B cell (primary cell): Measurements from ENCODE around the gene RGS7. TPM values are rescaled to one million over a fixed set of nuclear protein-coding genes. Genes with fewer than 3 reads are reported as not detected.

Experiments
- ATAC-seq: fragments of 200-7000 bp; cut with Tn5 transposase; one replicate; pipeline ENCODE4 v1.10.0; 2021; ENCODE audit warnings: low read depth, mild to moderate bottlenecking, moderate number of reproducible peaks, moderate library complexity
- CTCF ChIA-PET: fragments of 350-600 bp; sonication (Branson Sonifier 250); formaldehyde crosslinking; loops from one replicate; lab custom pipeline; 2021; ENCODE audit warnings: antibody characterized with exemption, inconsistent platforms; lab: Charles Lee
- POLR2A ChIA-PET: fragments of 350-600 bp; sonication (Branson Sonifier 250); formaldehyde crosslinking; loops from one replicate; lab custom pipeline; 2021; ENCODE audit warnings: antibody characterized with exemption; lab: Charles Lee
- DNase-seq: peaks from one replicate; pipeline ENCODE4 v3.0.0; 2013
- H2AFZ ChIP-seq: 2 replicates; pipeline ENCODE4 v1.6.1; 2012; ENCODE audit warnings: mild to moderate bottlenecking, low read depth, low read length; ENCODE audit not compliant: insufficient read depth, poor library complexity, severe bottlenecking
- H3K27ac ChIP-seq, 2 donors: 1 replicate in 1 of 2; 2 replicates in 1 of 2; pipeline ENCODE4 v1.5.1; 2012 to 2013; ENCODE audit warnings: low read length in 2 of 2, mild to moderate bottlenecking in 2 of 2, moderate library complexity in 1 of 2
- H3K27me3 ChIP-seq, 4 experiments: fragments of 200-600 bp in 1 of 4; sonication (generic) in 1 of 4; replicated peaks in 1 of 4; 1 replicate in 2 of 4; 2 replicates in 2 of 4; pipeline versions ENCODE4 v1.6.1 to v1.7.0; 2013 to 2016; ENCODE audit warnings: low read length in 3 of 4, mild to moderate bottlenecking in 2 of 4, mixed read lengths in 1 of 4, moderate library complexity in 1 of 4; ENCODE audit not compliant: insufficient read depth in 4 of 4, control insufficient read depth in 3 of 4; ENCODE audit errors: control extremely low read depth in 1 of 4
- H3K36me3 ChIP-seq, 2 experiments: replicated peaks in 1 of 2; 1 replicate in 1 of 2; 2 replicates in 1 of 2; pipeline versions ENCODE4 v1.6.1 to v1.7.1; 2013; ENCODE audit warnings: low read length in 1 of 2; ENCODE audit not compliant: insufficient read depth in 2 of 2, control insufficient read depth in 1 of 2; ENCODE audit errors: control extremely low read depth in 1 of 2, extremely low read depth in 1 of 2
- H3K4me1 ChIP-seq, 2 donors: fragments of 200-600 bp in 1 of 2; sonication (generic) in 1 of 2; 1 replicate in 1 of 2; 2 replicates in 1 of 2; pipeline versions ENCODE4 v1.5.1 to v1.6.1; 2013 to 2017; ENCODE audit warnings: low read length in 2 of 2; ENCODE audit not compliant: control insufficient read depth in 2 of 2, insufficient read depth in 2 of 2
- H3K4me2 ChIP-seq: replicated peaks from 2 replicates; pipeline ENCODE3; 2012; ENCODE audit warnings: mild to moderate bottlenecking, low read depth, low read length; ENCODE audit not compliant: poor library complexity, severe bottlenecking
- H3K4me3 ChIP-seq, 5 experiments: fragments of 200-600 bp in 1 of 5; sonication (generic) in 1 of 5; 1 replicate in 3 of 5; 2 replicates in 2 of 5; pipeline versions ENCODE4 v1.5.1 to v1.7.0; 2011 to 2016; ENCODE audit warnings: low read length in 4 of 5, mild to moderate bottlenecking in 4 of 5, low read depth in 2 of 5, control low read depth in 1 of 5, moderate library complexity in 1 of 5; ENCODE audit not compliant: insufficient read depth in 1 of 5; ENCODE audit errors: control extremely low read depth in 1 of 5, extremely low read depth in 1 of 5
- H3K79me2 ChIP-seq: fragments of 200-600 bp; sonication (generic); one replicate; pipeline ENCODE4 v1.6.0; 2016; ENCODE audit warnings: low read length; ENCODE audit not compliant: control insufficient read depth, insufficient read depth
- H3K9ac ChIP-seq: fragments of 200-600 bp; sonication (generic); 2 replicates; pipeline ENCODE4 v1.6.1; 2017; ENCODE audit warnings: mild to moderate bottlenecking, low read length, moderate library complexity
- H3K9me3 ChIP-seq, 3 donors: one replicate each; pipeline versions ENCODE4 v1.6.1 to v1.7.1; 2013; ENCODE audit warnings: low read length in 2 of 3; ENCODE audit not compliant: control insufficient read depth in 2 of 3, insufficient read depth in 1 of 3; ENCODE audit errors: control extremely low read depth in 1 of 3
- H4K20me1 ChIP-seq: 2 replicates; pipeline ENCODE4 v1.6.0; 2012; ENCODE audit warnings: mild to moderate bottlenecking, low read length; ENCODE audit not compliant: insufficient read depth, control insufficient read depth, poor library complexity, severe bottlenecking
- H3K27ac Mint-ChIP-seq: one replicate; pipeline ENCODE4 v1.8.0; 2021; ENCODE audit warnings: mixed read lengths
- H3K27me3 Mint-ChIP-seq: one replicate; pipeline ENCODE4 v1.8.0; 2021; ENCODE audit warnings: mixed read lengths
- H3K4me1 Mint-ChIP-seq: one replicate; pipeline ENCODE4 v1.8.0; 2021; ENCODE audit warnings: mixed read lengths
- H3K4me3 Mint-ChIP-seq: one replicate; pipeline ENCODE4 v1.8.0; 2021; ENCODE audit warnings: mixed read lengths
- H3K9me3 Mint-ChIP-seq: one replicate; pipeline ENCODE4 v1.8.0; 2022; ENCODE audit warnings: mixed read lengths; ENCODE audit not compliant: insufficient read depth
- CTCF ChIP-seq: fragments of 200-600 bp; IDR thresholded peaks from one replicate; pipeline ENCODE4 v1.8.0; 2022; ENCODE audit warnings: antibody characterized with exemption, mild to moderate bottlenecking
- EZH2 ChIP-seq: IDR thresholded peaks from 2 replicates; pipeline ENCODE4 v1.6.1; 2012; ENCODE audit warnings: borderline replicate concordance, low read depth, mild to moderate bottlenecking, moderate library complexity, low read length; ENCODE audit not compliant: insufficient read depth, poor library complexity, severe bottlenecking
- WGBS: methylation state at CpG from one replicate; pipeline ENCODE4 v1.1.5; 2013; ENCODE audit warnings: missing lambda C conversion rate; ENCODE audit not compliant: insufficient coverage; 5-methylcytosine and 5-hydroxymethylcytosine counted together
- intact Hi-C: fragments of 100-400 bp; cut with micrococcal nuclease; formaldehyde crosslinking; loops from one replicate; pipeline ENCODE4 v1.10.0; 2022
- polyA plus RNA-seq: library from polyadenylated mRNA; depleted of rRNA; stranded (reverse); fragments of >200 nt; gene quantifications from 2 replicates; pipeline ENCODE4 v1.2.3, GENCODE V29; 2012
- total RNA-seq, 2 donors: library from RNA; stranded (reverse); fragments of 120-200 nt in 1 of 2; gene quantifications; 1 replicate in 1 of 2; 2 replicates in 1 of 2; pipeline versions ENCODE4 v1.2.3 to v1.2.4, GENCODE V29; 2013 to 2022

The RGS7 gene
- total and polyA plus RNA-seq, 2 donors (not counting 1 experiment from before 2014, with no cell fraction given) = 0.15 to 1.8 TPM

- DNase-seq (no peak), ATAC-seq (no peak)
- no peak overlapping the region for H3K27ac ChIP-seq
- no peak overlapping the region for H3K9ac ChIP-seq
- Mint-ChIP-seq H3K4me1 (no peaks in the 10 kb centered on the region), H3K4me3 (no peak overlapping the region), H3K9me3 (no peaks in the 10 kb centered on the region), H3K27me3 (no peaks in the 10 kb centered on the region), H3K27ac (no peak overlapping the region)
- H3K9me3 ChIP-seq = no peaks in the 10 kb centered on the region
- no peaks in the 10 kb centered on the region for H4K20me1 ChIP-seq
- no peaks in the 10 kb centered on the region for H3K79me2 ChIP-seq
- ChIA-PET CTCF (no interaction called here), POLR2A (no interaction called here)
- intact Hi-C loops = no loop called here
- H3K4me1 ChIP-seq = no peaks in the 10 kb centered on the region
- no peaks in the 10 kb centered on the region for H3K27me3 ChIP-seq
- H3K36me3 ChIP-seq = no peaks in the 10 kb centered on the region
- WGBS = 89% methylated on average over 4 of the region's 4 CpGs
- no peak for TF ChIP-seq EZH2
- TF ChIP-seq CTCF = no peak
- no peak overlapping the region for H3K4me2 ChIP-seq
- no peak overlapping the region for H3K4me3 ChIP-seq
- H2AFZ ChIP-seq = no peak overlapping the region
These were observed 394.9 kb downstream of the RGS7 start for GRCh38 chr1:240962086-240962485.

GRCh38 chr1:240956424-240956823 lies 400.6 kb downstream of the RGS7 start:
- DNase-seq (no peak), ATAC-seq (no peak)
- no peak overlapping the region for H3K9ac ChIP-seq
- no peak overlapping the region for H3K4me2 ChIP-seq
- WGBS = no CpG with 5 or more reads among the region's 2 CpGs
- H3K79me2 ChIP-seq = no peaks in the 10 kb centered on the region
- H3K9me3 ChIP-seq = no peaks in the 10 kb centered on the region
- ChIA-PET CTCF (no interaction called here), POLR2A (no interaction called here)
- TF ChIP-seq CTCF (no peak), EZH2 (no peak)
- H3K27ac ChIP-seq = no peak overlapping the region
- intact Hi-C loops = no loop called here
- no peaks in the 10 kb centered on the region for H3K4me1 Mint-ChIP-seq
- H3K36me3 ChIP-seq = no peaks in the 10 kb centered on the region
- H3K4me1 ChIP-seq = no peaks in the 10 kb centered on the region
- no peak overlapping the region for H3K4me3 Mint-ChIP-seq
- no peaks in the 10 kb centered on the region for H3K9me3 Mint-ChIP-seq
- H2AFZ ChIP-seq = no peak overlapping the region
- no peaks in the 10 kb centered on the region for H4K20me1 ChIP-seq
- no peaks in the 10 kb centered on the region for H3K27me3 ChIP-seq
- H3K27ac Mint-ChIP-seq = no peak overlapping the region
- H3K4me3 ChIP-seq = no peak overlapping the region
- H3K27me3 Mint-ChIP-seq = no peaks in the 10 kb centered on the region
